ENCODE measurements around the gene TGM2. TPM values are rescaled to one million over a fixed set of nuclear protein-coding genes. Genes with fewer than 3 reads are reported as not detected.

Gene TGM2
- total and polyA plus RNA-seq, 2 donors (not counting 3 experiments of a cell fraction or from before 2014, with no cell fraction given), result 861 to 868 TPM

DNA sequence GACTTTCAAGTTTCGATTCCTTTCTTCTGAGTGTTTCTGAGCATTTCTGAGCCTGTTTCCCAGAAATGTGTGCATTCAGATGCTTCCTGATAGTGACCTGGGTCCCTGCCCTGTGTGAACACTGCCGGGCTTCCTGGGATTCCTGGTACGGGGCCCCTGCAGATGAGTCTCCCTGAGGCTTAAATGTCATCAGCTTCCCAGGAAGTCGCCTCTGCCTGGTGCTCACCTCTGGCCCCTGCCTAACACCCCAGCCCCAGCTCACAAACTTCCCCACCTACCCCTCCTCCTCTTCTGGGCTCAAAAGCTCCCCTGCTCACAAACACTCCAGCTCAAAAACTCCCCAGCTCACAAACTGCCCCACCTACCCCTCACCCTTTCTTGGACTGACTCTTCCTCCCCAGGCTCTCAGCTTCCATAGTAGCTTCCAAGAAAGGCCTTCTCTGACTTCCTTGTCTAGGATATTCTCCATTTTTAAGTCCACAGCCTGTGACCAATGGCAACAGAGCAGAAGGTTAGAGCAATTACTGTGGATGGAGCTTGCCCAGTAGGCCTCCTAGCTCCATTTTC is 42.0 kb downstream of the TGM2 start:
- Histone ChIP-seq H3K36me3 (ENCODE audit: control insufficient read depth in 2 of 2, extremely low read depth in 1 of 2, insufficient read depth in 2 of 2, low read length in 2 of 2) (no peaks in the 10 kb centered on the region), H3K9ac (replicated peaks; ENCODE audit: extremely low read depth, insufficient read depth, low read length) (peak overlapping the region; percentile 18), H3K9me1 (replicated peaks; ENCODE audit: control insufficient read depth, extremely low read depth, insufficient read depth, low read length) (no peaks in the 10 kb centered on the region), H3K9me3 (replicated peaks; ENCODE audit: control insufficient read depth, insufficient read depth, low read length) (no peaks in the 10 kb centered on the region), H3K27ac (ENCODE audit: insufficient read depth, low read depth, low read length) (peak overlapping the region; percentile 66), H3K4me2 (ENCODE audit: insufficient read depth, low read length) (peak overlapping the region; percentile 9), H3K4me3 (replicated peaks in 1 of 3; ENCODE audit: insufficient read depth in 1 of 3, low read depth in 1 of 3, low read length in 3 of 3) (no peak overlapping the region), H3K27me3 (ENCODE audit: control insufficient read depth in 2 of 2, insufficient read depth in 2 of 2, low read length in 2 of 2) (no peaks in the 10 kb centered on the region), H4K20me1 (replicated peaks; ENCODE audit: control insufficient read depth, extremely low read depth, insufficient read depth, low read length) (no peaks in the 10 kb centered on the region), H2AFZ (ENCODE audit: low read depth, low read length) (peak overlapping the region; percentile 94), H3K79me2 (ENCODE audit: control insufficient read depth, insufficient read depth, low read length) (no peaks in the 10 kb centered on the region), H3K4me1 (ENCODE audit: control insufficient read depth, extremely low read depth, insufficient read depth, low read length) (peaks cover 46% of the 10 kb centered on the region)
- no TSS peak for BruUV-seq (replicated peaks)
- FAIRE-seq (no peak), DNase-seq (ENCODE audit: low read depth, low spot score) (peak; percentile 57)
- TF ChIP-seq POLR2AphosphoS5 (IDR thresholded peaks at IDR 0.05; ENCODE audit: insufficient read depth, low read depth, low read length) (no peak), GATA2 (IDR thresholded peaks at IDR 0.05; ENCODE audit: insufficient read depth, insufficient read length, low read depth, low read length) (peak; percentile 11)
- dilution Hi-C loops (cut with MboI; ENCODE audit: extremely low pct_ligation_motif_present, low sequenced_read_pairs) (no loop called here), intact Hi-C loops (cut with micrococcal nuclease) (no loop called here)
- ChIA-PET POLR2A (interaction anchor here (1.1 kb wide), 1 partner anchor 35 kb away, joined by 4 read pairs; no protein-coding TSS in a partner anchor), CTCF (interaction anchor here (1.0 to 1.6 kb wide), 5 partner anchors 9 to 66 kb away, joined by 3 to 15 read pairs (median 7); no protein-coding TSS in a partner anchor)

GRCh38 chr20:38121741-38122140 is 43.3 kb downstream of the TGM2 start:
- intact Hi-C loops (cut with micrococcal nuclease) (no loop called here), dilution Hi-C loops (cut with MboI; ENCODE audit: extremely low pct_ligation_motif_present, low sequenced_read_pairs) (no loop called here)
- Histone ChIP-seq H3K4me2 (ENCODE audit: insufficient read depth, low read length) (no peak overlapping the region), H3K36me3 (ENCODE audit: control insufficient read depth in 2 of 2, extremely low read depth in 1 of 2, insufficient read depth in 2 of 2, low read length in 2 of 2) (no peaks in the 10 kb centered on the region), H3K4me3 (replicated peaks in 1 of 3; ENCODE audit: insufficient read depth in 1 of 3, low read depth in 1 of 3, low read length in 3 of 3) (no peak overlapping the region), H3K27ac (ENCODE audit: insufficient read depth, low read depth, low read length) (no peak overlapping the region), H2AFZ (ENCODE audit: low read depth, low read length) (no peak overlapping the region), H3K79me2 (ENCODE audit: control insufficient read depth, insufficient read depth, low read length) (no peaks in the 10 kb centered on the region), H3K27me3 (ENCODE audit: control insufficient read depth in 2 of 2, insufficient read depth in 2 of 2, low read length in 2 of 2) (no peaks in the 10 kb centered on the region), H3K9ac (replicated peaks; ENCODE audit: extremely low read depth, insufficient read depth, low read length) (no peak overlapping the region), H3K9me1 (replicated peaks; ENCODE audit: control insufficient read depth, extremely low read depth, insufficient read depth, low read length) (no peaks in the 10 kb centered on the region), H3K9me3 (replicated peaks; ENCODE audit: control insufficient read depth, insufficient read depth, low read length) (no peaks in the 10 kb centered on the region), H3K4me1 (ENCODE audit: control insufficient read depth, extremely low read depth, insufficient read depth, low read length) (peaks cover 46% of the 10 kb centered on the region), H4K20me1 (replicated peaks; ENCODE audit: control insufficient read depth, extremely low read depth, insufficient read depth, low read length) (no peaks in the 10 kb centered on the region)
- DNase-seq (ENCODE audit: low read depth, low spot score) (no peak), FAIRE-seq (no peak)
- TF ChIP-seq MYC (IDR thresholded peaks at IDR 0.05; ENCODE audit: low read depth, low read length) (no peak), GATA2 (IDR thresholded peaks at IDR 0.05; ENCODE audit: insufficient read depth, insufficient read length, low read depth, low read length) (no peak), EZH2 (IDR thresholded peaks at IDR 0.05; ENCODE audit: borderline replicate concordance, low read depth, low read length, severe bottlenecking) (no peak), FOS (IDR thresholded peaks at IDR 0.05; ENCODE audit: borderline replicate concordance, insufficient read depth, low read length) (no peak), POLR2AphosphoS5 (IDR thresholded peaks at IDR 0.05; ENCODE audit: insufficient read depth, low read depth, low read length) (no peak), POLR2A (IDR thresholded peaks at IDR 0.05; ENCODE audit: low read depth, low read length) (no peak), JUN (IDR thresholded peaks at IDR 0.05; ENCODE audit: borderline replicate concordance, insufficient read depth, insufficient read length, low read depth) (no peak)
- TF ChIP-seq, protein P1, sequence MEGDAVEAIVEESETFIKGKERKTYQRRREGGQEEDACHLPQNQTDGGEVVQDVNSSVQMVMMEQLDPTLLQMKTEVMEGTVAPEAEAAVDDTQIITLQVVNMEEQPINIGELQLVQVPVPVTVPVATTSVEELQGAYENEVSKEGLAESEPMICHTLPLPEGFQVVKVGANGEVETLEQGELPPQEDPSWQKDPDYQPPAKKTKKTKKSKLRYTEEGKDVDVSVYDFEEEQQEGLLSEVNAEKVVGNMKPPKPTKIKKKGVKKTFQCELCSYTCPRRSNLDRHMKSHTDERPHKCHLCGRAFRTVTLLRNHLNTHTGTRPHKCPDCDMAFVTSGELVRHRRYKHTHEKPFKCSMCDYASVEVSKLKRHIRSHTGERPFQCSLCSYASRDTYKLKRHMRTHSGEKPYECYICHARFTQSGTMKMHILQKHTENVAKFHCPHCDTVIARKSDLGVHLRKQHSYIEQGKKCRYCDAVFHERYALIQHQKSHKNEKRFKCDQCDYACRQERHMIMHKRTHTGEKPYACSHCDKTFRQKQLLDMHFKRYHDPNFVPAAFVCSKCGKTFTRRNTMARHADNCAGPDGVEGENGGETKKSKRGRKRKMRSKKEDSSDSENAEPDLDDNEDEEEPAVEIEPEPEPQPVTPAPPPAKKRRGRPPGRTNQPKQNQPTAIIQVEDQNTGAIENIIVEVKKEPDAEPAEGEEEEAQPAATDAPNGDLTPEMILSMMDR (IDR thresholded peaks at IDR 0.05; ENCODE audit: extremely low read depth in 1 of 2, insufficient read depth in 1 of 2, low read depth in 1 of 2, low read length in 2 of 2), result no peak
- TF ChIP-seq, protein P2, sequence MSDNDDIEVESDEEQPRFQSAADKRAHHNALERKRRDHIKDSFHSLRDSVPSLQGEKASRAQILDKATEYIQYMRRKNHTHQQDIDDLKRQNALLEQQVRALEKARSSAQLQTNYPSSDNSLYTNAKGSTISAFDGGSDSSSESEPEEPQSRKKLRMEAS (IDR thresholded peaks at IDR 0.05; ENCODE audit: insufficient read depth, insufficient read length), result no peak
- ChIA-PET POLR2A (interaction anchor here (0.7 kb wide), 1 partner anchor 27 kb away, joined by 3 read pairs; no protein-coding TSS in a partner anchor), CTCF (interaction anchor here (1.2 to 1.5 kb wide), 2 partner anchors 22 to 48 kb away, joined by 3 to 5 read pairs; no protein-coding TSS in a partner anchor)
- no TSS peak for BruUV-seq (replicated peaks)
